K562 (cell line): Measurements from ENCODE around the gene ZNF648. TPM values are rescaled to one million over a fixed set of nuclear protein-coding genes. Genes with fewer than 3 reads are reported as not detected.

Experiments used
- ATAC-seq: fragments of 200-7000 bp; cut with Tn5 transposase; 3 replicates; pipeline ENCODE4 v1.9.1; 2020; ENCODE audit warnings: moderate library complexity
- BruUV-seq: library from RNA; stranded (reverse); fragments of 400-500 nt; replicated peaks from 2 replicates; lab custom pipeline; 2021; lab: Mats Ljungman, UMichigan
- CTCF ChIA-PET: fragments of 300-600 bp; formaldehyde crosslinking; extraction: SDS; loops from one replicate; lab custom pipeline; 2021; ENCODE audit warnings: low intra/inter-chr PET ratio; lab: Yijun Ruan, JAX
- POLR2A ChIA-PET: fragments of 300-600, 350-650 bp; sonication (Branson Sonifier 250); formaldehyde crosslinking; extraction: SDS; loops from one replicate; lab custom pipeline; 2021; ENCODE audit warnings: antibody characterized with exemption, inconsistent platforms; lab: Yijun Ruan, JAX
- DNase-seq, 4 experiments: peaks; one replicate each; pipeline versions ENCODE4 v3.0.0 to v3.0.0-alpha.2; 2011 to 2018; ENCODE audit warnings: low spot score in 3 of 4, mixed read lengths in 3 of 4; ENCODE audit errors: extremely low read depth in 1 of 4
- FAIRE-seq: peaks from 2 replicates; lab custom pipeline; 2011; peaks lifted over from hg19 to GRCh38; lab: Jason Lieb, UNC
- H2AFZ ChIP-seq: 2 replicates; pipeline ENCODE4 v1.6.0; 2011; ENCODE audit warnings: low read depth, low read length, control low read depth, inconsistent platforms
- H3K27ac ChIP-seq: fragments of 200-600 bp; 3 replicates; pipeline ENCODE4 v1.8.0; 2011; ENCODE audit warnings: low read depth, mild to moderate bottlenecking, control low read depth, inconsistent platforms, low read length, moderate library complexity, mixed read lengths; ENCODE audit errors: extremely low read depth
- H3K27me3 ChIP-seq, 2 experiments: fragments of 300-600 bp in 1 of 2; 2 replicates in 1 of 2; 3 replicates in 1 of 2; pipeline versions ENCODE4 v1.6.0 to v1.8.0; 2011; ENCODE audit warnings: inconsistent platforms in 2 of 2, low read length in 2 of 2, mild to moderate bottlenecking in 1 of 2, mixed read lengths in 1 of 2, moderate library complexity in 1 of 2; ENCODE audit not compliant: control insufficient read depth in 2 of 2, insufficient read depth in 2 of 2
- H3K36me3 ChIP-seq: fragments of 300-600 bp; 3 replicates; pipeline ENCODE4 v1.8.0; 2011; ENCODE audit warnings: mild to moderate bottlenecking, low read length, inconsistent platforms; ENCODE audit not compliant: control insufficient read depth, insufficient read depth
- H3K4me1 ChIP-seq, 2 experiments: fragments of 200-600 bp in 1 of 2; replicated peaks in 1 of 2; 2 replicates in 1 of 2; 3 replicates in 1 of 2; pipeline versions ENCODE4 v1.5.1 to v1.8.0; 2011; ENCODE audit warnings: inconsistent platforms in 2 of 2, low read length in 2 of 2, mild to moderate bottlenecking in 1 of 2, mixed read lengths in 1 of 2, moderate library complexity in 1 of 2; ENCODE audit not compliant: control insufficient read depth in 2 of 2, insufficient read depth in 2 of 2
- H3K4me2 ChIP-seq: 2 replicates; pipeline ENCODE4 v1.6.1; 2011; ENCODE audit warnings: low read length, control low read depth, inconsistent platforms, mixed read lengths; ENCODE audit not compliant: insufficient read depth
- H3K4me3 ChIP-seq: fragments of 200-600 bp; sonication (generic), shearing (Covaris generic); 2 replicates; pipeline ENCODE4 v1.5.1; 2016; ENCODE audit warnings: control low read depth, inconsistent platforms
- H3K79me2 ChIP-seq: fragments of 200-600 bp; 3 replicates; pipeline ENCODE4 v1.8.0; 2011; ENCODE audit warnings: low read length, inconsistent platforms; ENCODE audit not compliant: control insufficient read depth, insufficient read depth
- H3K9ac ChIP-seq, 2 experiments: 2 replicates each; pipeline versions ENCODE4 v1.6.0 to v1.6.1; 2011; ENCODE audit warnings: low read depth in 2 of 2, low read length in 2 of 2, control low read depth in 1 of 2, inconsistent platforms in 1 of 2, mild to moderate bottlenecking in 1 of 2, mixed read lengths in 1 of 2; ENCODE audit not compliant: insufficient read depth in 1 of 2
- H3K9me1 ChIP-seq: one replicate; pipeline ENCODE4 v1.6.0; 2011; ENCODE audit warnings: inconsistent platforms, mild to moderate bottlenecking, low read length, moderate library complexity; ENCODE audit not compliant: control insufficient read depth, insufficient read depth
- H3K9me3 ChIP-seq: replicated peaks from 2 replicates; pipeline ENCODE4 v1.5.1; 2011; ENCODE audit warnings: low read depth, low read length, inconsistent platforms; ENCODE audit not compliant: control insufficient read depth, insufficient read depth
- H4K20me1 ChIP-seq: replicated peaks from 2 replicates; pipeline ENCODE4 v1.6.1; 2011; ENCODE audit warnings: low read length, inconsistent platforms, mixed read lengths; ENCODE audit not compliant: control insufficient read depth, insufficient read depth
- EP400 ChIP-seq: fragments of 450-650 bp; IDR thresholded peaks from 2 replicates; pipeline ENCODE4 v1.6.1; 2017; ENCODE audit warnings: antibody characterized with exemption, mild to moderate bottlenecking, moderate library complexity
- ESRRA ChIP-seq: fragments of 450-650 bp; IDR thresholded peaks from 2 replicates; pipeline ENCODE4 v1.6.1; 2014; ENCODE audit warnings: low read depth, mild to moderate bottlenecking, moderate library complexity, borderline replicate concordance
- MED1 ChIP-seq: sonication (generic); formaldehyde crosslinking; IDR thresholded peaks from 2 replicates; pipeline ENCODE4 v1.8.1; 2023; ENCODE audit warnings: missing genetic modification reagents, borderline replicate concordance
- MIER1 ChIP-seq: fragments of 450-650 bp; IDR thresholded peaks from 2 replicates; pipeline ENCODE4 v1.6.1; 2016; ENCODE audit warnings: antibody characterized with exemption, mild to moderate bottlenecking, low read depth
- MTF1 ChIP-seq: fragments of 250-450 bp; sonication (Bioruptor Pico); IDR thresholded peaks from 2 replicates; pipeline ENCODE4 v1.9.0; 2021; ENCODE audit warnings: moderate library complexity, mild to moderate bottlenecking, inconsistent platforms, borderline replicate concordance
- NBN ChIP-seq: fragments of 450-650 bp; IDR thresholded peaks from 2 replicates; pipeline ENCODE4 v1.6.1; 2016; ENCODE audit warnings: low read depth, mild to moderate bottlenecking
- NONO ChIP-seq, 2 experiments: fragments of 200-400 bp in 1 of 2; fragments of 450-650 bp in 1 of 2; formaldehyde crosslinking in 1 of 2; IDR thresholded peaks; 2 replicates each; pipeline ENCODE4 v1.6.1; 2017; ENCODE audit warnings: low read depth in 2 of 2, mild to moderate bottlenecking in 2 of 2, moderate library complexity in 2 of 2, low read length in 1 of 2
- NR2C1 ChIP-seq, 2 experiments: fragments of 450-650 bp; IDR thresholded peaks; 2 replicates each; pipeline ENCODE4 v1.6.1; 2017; ENCODE audit warnings: mild to moderate bottlenecking in 2 of 2, antibody characterized with exemption in 1 of 2, inconsistent platforms in 1 of 2, missing compliant biosample characterization in 1 of 2, missing genetic modification characterization in 1 of 2
- PPARD ChIP-seq: fragments of 250-450 bp; sonication (Bioruptor Pico); IDR thresholded peaks from 2 replicates; pipeline ENCODE4 v1.8.0; 2022; ENCODE audit warnings: inconsistent platforms, mild to moderate bottlenecking, moderate library complexity
- PRMT5 ChIP-seq: sonication (generic); formaldehyde crosslinking; IDR thresholded peaks from 2 replicates; pipeline ENCODE4 v1.5.0; 2020; ENCODE audit warnings: missing genetic modification reagents
- RBM14 ChIP-seq: fragments of 200-400 bp; formaldehyde crosslinking; IDR thresholded peaks from 2 replicates; pipeline ENCODE4 v1.6.1; 2018; ENCODE audit warnings: low read depth, mild to moderate bottlenecking, low read length, moderate library complexity, borderline replicate concordance; ENCODE audit not compliant: insufficient read depth
- SAP30 ChIP-seq: fragments of 200-600 bp; sonication (generic); IDR thresholded peaks from 2 replicates; pipeline ENCODE4 v1.6.1; 2012; ENCODE audit warnings: borderline replicate concordance, low read depth, mild to moderate bottlenecking, moderate library complexity, low read length, control low read depth, inconsistent platforms; ENCODE audit not compliant: insufficient read depth, poor library complexity, severe bottlenecking
- TARDBP ChIP-seq: fragments of 450-650 bp; IDR thresholded peaks from 2 replicates; pipeline ENCODE4 v1.6.1; 2016
- TGIF2 ChIP-seq: sonication (generic); formaldehyde crosslinking; IDR thresholded peaks from 2 replicates; pipeline ENCODE4 v1.8.1; 2022; ENCODE audit warnings: mild to moderate bottlenecking, missing genetic modification reagents, moderate library complexity
- ZNF175 ChIP-seq: fragments of 200-800 bp; sonication (Bioruptor generic); IDR thresholded peaks from 2 replicates; pipeline ENCODE4 v1.6.1; 2016; ENCODE audit warnings: low read depth, mild to moderate bottlenecking, missing genetic modification characterization, missing compliant biosample characterization
- ZNF324 ChIP-seq: fragments of 250-450 bp; sonication (Bioruptor Pico); IDR thresholded peaks from 2 replicates; pipeline ENCODE4 v1.4.0; 2020; ENCODE audit warnings: mild to moderate bottlenecking
- ZNF408 ChIP-seq: fragments of 250-450 bp; sonication (Bioruptor Pico); IDR thresholded peaks from 2 replicates; pipeline ENCODE4 v1.4.0; 2020; ENCODE audit warnings: low read depth, mild to moderate bottlenecking, moderate library complexity
- ZNF778 ChIP-seq: fragments of 450-650 bp; formaldehyde crosslinking; IDR thresholded peaks from 2 replicates; pipeline ENCODE4 v1.4.0; 2020; ENCODE audit warnings: mild to moderate bottlenecking, moderate library complexity
- WGBS: fragments of 100-300 bp; shearing (Covaris generic); methylation state at CpG from one replicate; pipeline ENCODE4 v1.1.6; 2016; ENCODE audit warnings: low coverage, mixed read lengths; ENCODE audit not compliant: insufficient coverage; ENCODE audit errors: missing lambda C conversion rate; 5-methylcytosine and 5-hydroxymethylcytosine counted together
- in situ Hi-C: fragments of 300-500 bp; cut with MboI; formaldehyde crosslinking; loops from 4 replicates; pipeline ENCODE4 v1.15.0; 2018; ENCODE audit warnings: inconsistent platforms, mixed read lengths
- intact Hi-C: fragments of 100-400 bp; cut with micrococcal nuclease; formaldehyde crosslinking; loops from 2 replicates; pipeline ENCODE4 v1.14.2; 2022
- polyA plus RNA-seq, 8 experiments: library from polyadenylated mRNA; depleted of rRNA in 4 of 8; stranded (reverse) in 5 of 8; unstranded in 3 of 8; fragments of >200 nt; fragmentation: Nextera tagmentation in 2 of 8; fragmentation: Illumina TruSeq in 1 of 8; extraction: Ambion mirVana in 2 of 8; extraction: Trizol in 1 of 8; gene quantifications; 2 replicates each; pipeline versions ENCODE4 v1.2.1 to v1.2.3, GENCODE V29; 2011 to 2014; ENCODE audit warnings: inconsistent platforms in 1 of 8, missing spikeins in 1 of 8
- total RNA-seq, 7 experiments: library from RNA; depleted of rRNA in 6 of 7; stranded (reverse); fragments of >200 nt in 6 of 7; fragmentation: Illumina TruSeq in 2 of 7; extraction: Trizol in 2 of 7; gene quantifications; 2 replicates each; pipeline versions ENCODE4 v1.2.1 to v1.2.3, GENCODE V29; 2011 to 2021; ENCODE audit warnings: low replicate concordance in 1 of 7
- TF ChIP-seq, protein P1 (sequence below): sonication (generic); formaldehyde crosslinking; IDR thresholded peaks from 2 replicates; pipeline ENCODE4 v1.8.1; 2023; ENCODE audit warnings: mild to moderate bottlenecking, missing genetic modification reagents

ZNF648 gene
- total and polyA plus RNA-seq, 9 of the 15 experiments (the other 6 are each of a cell fraction or from before 2014, with no cell fraction given), result 0.06 to 0.27 (median 0.18) TPM; not detected in 2

DNA sequence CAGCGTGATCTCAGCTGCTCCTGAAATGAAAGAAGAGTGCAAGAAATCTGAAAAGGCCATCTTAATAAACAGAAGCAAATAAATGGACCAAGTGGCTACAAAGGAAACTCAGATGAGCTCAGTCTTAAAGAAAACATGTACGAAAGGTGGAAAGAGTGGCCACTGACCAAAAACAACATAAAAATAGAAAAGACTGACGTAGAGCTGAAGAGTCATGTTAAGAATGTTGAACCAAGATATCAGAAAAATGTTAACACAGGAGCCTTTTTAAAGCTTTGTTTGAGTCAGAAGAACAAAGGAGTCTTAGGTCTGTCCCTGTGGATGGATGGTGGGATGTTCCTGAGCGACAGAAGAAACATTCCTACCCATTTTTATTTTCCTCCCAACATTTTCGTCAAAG, 30.8 kb upstream of the ZNF648 start (continued):
- no peak for TF ChIP-seq MIER1

- Histone ChIP-seq H3K4me1 (peaks cover 10 to 15% of the 10 kb centered on the region in 2 experiments; a peak in 3 of 5 replicates), H3K4me3 (no peak overlapping the region), H3K79me2 (no peaks in the 10 kb centered on the region), H3K27me3 (peaks cover 28 to 56% of the 10 kb centered on the region in 2 experiments), H3K36me3 (no peaks in the 10 kb centered on the region), H3K9me1 (no peaks in the 10 kb centered on the region), H2AFZ (no peak overlapping the region), H4K20me1 (no peaks in the 10 kb centered on the region), H3K9ac (no peak overlapping the region), H3K4me2 (no peak overlapping the region), H3K9me3 (no peaks in the 10 kb centered on the region), H3K27ac (no peak overlapping the region)
- FAIRE-seq, result no peak
- 0% methylated on average over 2 of the region's 2 CpGs for WGBS
- no peak for DNase-seq
- intact Hi-C loops (no loop called here), in situ Hi-C loops (no loop called here)
- TF ChIP-seq NONO (IDR thresholded peaks at IDR 0.05; ENCODE audit: low read depth in 2 of 2, low read length in 1 of 2) (no peak), TGIF2 (CRISPR knock-in tag) (no peak), ZNF408 (CRISPR knock-in tag) (no peak), ESRRA (no peak), EP400 (no peak), ZNF778 (CRISPR knock-in tag) (no peak), MTF1 (no peak), NBN (no peak), NR2C1 (IDR thresholded peaks at IDR 0.05) (no peak), NR2C1 (tag; IDR thresholded peaks at IDR 0.05) (no peak), MED1 (CRISPR knock-in tag) (no peak), TARDBP (no peak), SAP30 (no peak), RBM14 (no peak), PPARD (CRISPR knock-in tag) (no peak), PRMT5 (CRISPR knock-in tag) (no peak), ZNF175 (CRISPR knock-in tag) (no peak), ZNF324 (CRISPR knock-in tag) (no peak)
- TF ChIP-seq, protein P1, sequence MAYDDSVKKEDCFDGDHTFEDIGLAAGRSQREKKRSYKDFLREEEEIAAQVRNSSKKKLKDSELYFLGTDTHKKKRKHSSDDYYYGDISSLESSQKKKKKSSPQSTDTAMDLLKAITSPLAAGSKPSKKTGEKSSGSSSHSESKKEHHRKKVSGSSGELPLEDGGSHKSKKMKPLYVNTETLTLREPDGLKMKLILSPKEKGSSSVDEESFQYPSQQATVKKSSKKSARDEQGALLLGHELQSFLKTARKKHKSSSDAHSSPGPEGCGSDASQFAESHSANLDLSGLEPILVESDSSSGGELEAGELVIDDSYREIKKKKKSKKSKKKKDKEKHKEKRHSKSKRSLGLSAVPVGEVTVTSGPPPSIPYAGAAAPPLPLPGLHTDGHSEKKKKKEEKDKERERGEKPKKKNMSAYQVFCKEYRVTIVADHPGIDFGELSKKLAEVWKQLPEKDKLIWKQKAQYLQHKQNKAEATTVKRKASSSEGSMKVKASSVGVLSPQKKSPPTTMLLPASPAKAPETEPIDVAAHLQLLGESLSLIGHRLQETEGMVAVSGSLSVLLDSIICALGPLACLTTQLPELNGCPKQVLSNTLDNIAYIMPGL (CRISPR knock-in tag), result no peak
- ATAC-seq, result no peak
- no TSS peak for BruUV-seq
- POLR2A ChIA-PET, result interaction anchor here (1.0 to 1.3 kb wide), 3 partner anchors 19 to 299 kb away, joined by 3 to 4 read pairs (median 3); no protein-coding TSS in a partner anchor
- CTCF ChIA-PET, result no interaction called here
Observed at GRCh38 chr1:182091083-182091482, 29.6 kb upstream of the ZNF648 start.
